Measurements from ENCODE around the gene SSBP4.

DNA sequence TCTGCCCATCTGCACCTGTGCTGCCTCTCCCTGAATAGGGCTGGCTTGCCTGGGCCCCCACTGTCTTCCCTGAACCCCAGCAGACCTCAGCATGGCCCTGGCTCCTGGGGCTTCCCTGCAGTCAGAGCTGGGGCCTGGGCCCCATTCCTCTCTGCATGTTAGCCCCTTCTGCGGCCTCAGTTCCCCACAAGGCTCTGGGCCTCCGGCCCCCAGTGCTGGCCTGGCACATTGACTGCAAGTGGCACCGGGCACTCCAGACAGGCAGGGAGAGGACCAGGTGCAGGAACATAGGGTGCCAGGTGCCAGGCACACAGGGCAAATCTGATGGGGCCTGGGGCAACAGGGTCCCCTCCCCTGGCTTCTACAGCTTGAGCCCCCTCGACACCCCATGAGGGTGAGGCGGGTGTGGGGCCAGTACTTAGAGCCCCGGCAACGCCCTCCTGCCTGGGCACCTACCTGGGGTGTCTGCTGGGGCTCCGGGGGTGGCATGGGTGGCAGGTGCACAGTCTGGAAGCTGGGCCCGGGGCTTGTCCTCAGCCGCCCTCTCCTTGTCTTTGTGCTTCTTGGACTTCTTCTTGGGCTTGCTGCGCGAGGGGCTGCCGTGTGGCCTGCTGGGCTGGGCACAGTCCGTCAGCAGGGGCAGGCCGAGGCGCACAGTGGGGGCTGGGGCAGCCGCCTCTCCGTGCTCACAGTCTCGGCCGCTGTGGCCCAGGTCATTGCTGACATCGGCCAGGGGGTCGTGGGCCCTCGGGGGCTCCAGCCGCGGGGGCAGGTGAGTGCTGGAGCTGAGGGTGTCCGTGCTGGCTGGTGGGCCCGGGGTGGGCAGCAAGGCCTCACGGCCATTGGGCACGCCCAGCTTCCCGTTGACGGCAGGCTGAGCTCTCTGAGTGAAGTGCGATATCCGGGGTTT, 31.1 kb downstream of the SSBP4 start:
- TF ChIP-seq CTCF (IDR thresholded peaks at IDR 0.05; ENCODE audit: low read depth, low read length, missing input control) (no peak), EGR1 (IDR thresholded peaks at IDR 0.05; ENCODE audit: low read depth in 2 of 2) (no peak), GABPA (IDR thresholded peaks at IDR 0.05 in 1 of 2, conservative IDR thresholded peaks at IDR 0.05 in 1 of 2) (no peak), JUND (IDR thresholded peaks at IDR 0.05) (no peak)
- TF ChIP-seq, protein P1, sequence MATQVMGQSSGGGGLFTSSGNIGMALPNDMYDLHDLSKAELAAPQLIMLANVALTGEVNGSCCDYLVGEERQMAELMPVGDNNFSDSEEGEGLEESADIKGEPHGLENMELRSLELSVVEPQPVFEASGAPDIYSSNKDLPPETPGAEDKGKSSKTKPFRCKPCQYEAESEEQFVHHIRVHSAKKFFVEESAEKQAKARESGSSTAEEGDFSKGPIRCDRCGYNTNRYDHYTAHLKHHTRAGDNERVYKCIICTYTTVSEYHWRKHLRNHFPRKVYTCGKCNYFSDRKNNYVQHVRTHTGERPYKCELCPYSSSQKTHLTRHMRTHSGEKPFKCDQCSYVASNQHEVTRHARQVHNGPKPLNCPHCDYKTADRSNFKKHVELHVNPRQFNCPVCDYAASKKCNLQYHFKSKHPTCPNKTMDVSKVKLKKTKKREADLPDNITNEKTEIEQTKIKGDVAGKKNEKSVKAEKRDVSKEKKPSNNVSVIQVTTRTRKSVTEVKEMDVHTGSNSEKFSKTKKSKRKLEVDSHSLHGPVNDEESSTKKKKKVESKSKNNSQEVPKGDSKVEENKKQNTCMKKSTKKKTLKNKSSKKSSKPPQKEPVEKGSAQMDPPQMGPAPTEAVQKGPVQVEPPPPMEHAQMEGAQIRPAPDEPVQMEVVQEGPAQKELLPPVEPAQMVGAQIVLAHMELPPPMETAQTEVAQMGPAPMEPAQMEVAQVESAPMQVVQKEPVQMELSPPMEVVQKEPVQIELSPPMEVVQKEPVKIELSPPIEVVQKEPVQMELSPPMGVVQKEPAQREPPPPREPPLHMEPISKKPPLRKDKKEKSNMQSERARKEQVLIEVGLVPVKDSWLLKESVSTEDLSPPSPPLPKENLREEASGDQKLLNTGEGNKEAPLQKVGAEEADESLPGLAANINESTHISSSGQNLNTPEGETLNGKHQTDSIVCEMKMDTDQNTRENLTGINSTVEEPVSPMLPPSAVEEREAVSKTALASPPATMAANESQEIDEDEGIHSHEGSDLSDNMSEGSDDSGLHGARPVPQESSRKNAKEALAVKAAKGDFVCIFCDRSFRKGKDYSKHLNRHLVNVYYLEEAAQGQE (IDR thresholded peaks at IDR 0.05), result no peak
